HG03378 (cell line): ENCODE results near the gene AGBL4.

Experiments
- ATAC-seq: cut with Tn5 transposase; IDR thresholded peaks from one replicate; pipeline ENCODE4 v1.9.1; 2021; ENCODE audit warnings: mild to moderate bottlenecking, moderate library complexity; ENCODE audit not compliant: unreplicated experiment

The AGBL4 gene

DNA sequence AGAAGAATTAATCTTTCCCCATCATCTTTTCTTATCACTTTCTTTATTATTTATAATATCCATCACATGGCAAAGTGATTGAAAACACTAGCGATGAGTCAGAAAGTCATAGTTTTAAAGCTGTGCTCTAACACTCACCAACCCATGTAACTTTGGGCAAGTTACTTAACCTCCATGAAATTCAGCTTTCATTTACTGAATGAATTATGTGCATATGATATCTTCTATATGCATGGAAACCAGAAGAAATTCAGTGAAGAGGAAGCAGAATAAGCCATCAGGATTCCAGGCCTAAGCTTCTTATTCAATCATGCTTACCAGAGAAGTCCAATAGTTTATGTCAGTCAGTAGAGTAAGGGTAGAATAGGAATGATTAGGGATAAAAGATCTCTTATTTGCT is 300.1 kb downstream of the AGBL4 start:
- ATAC-seq, result no peak

DNA sequence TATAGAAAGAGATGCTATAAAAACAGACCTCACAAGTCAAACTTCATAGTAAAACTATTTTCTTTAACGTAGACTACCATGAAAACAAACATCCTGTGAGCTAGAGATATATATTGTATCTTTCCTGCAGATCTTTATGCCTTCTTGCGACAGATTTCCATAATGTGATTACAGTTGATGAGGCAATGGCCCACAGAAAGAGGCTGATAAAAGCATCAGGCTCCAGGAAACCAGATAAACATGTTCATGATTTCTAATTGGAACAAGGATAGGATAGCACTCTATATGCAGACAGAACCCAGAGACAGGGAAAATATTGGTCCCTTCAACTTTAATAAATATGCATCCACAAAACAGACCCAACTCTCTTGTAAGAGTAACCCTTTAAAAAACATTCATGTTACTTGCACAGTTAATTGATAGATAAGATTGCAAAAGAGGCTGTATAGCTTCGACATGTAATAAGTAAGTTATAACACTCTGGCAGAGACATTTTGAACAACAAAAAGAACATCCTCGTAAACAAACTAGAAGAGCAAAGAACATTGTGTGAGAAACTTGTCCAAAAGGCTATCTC is 329.4 kb downstream of the AGBL4 start:
- ATAC-seq, result no peak

DNA sequence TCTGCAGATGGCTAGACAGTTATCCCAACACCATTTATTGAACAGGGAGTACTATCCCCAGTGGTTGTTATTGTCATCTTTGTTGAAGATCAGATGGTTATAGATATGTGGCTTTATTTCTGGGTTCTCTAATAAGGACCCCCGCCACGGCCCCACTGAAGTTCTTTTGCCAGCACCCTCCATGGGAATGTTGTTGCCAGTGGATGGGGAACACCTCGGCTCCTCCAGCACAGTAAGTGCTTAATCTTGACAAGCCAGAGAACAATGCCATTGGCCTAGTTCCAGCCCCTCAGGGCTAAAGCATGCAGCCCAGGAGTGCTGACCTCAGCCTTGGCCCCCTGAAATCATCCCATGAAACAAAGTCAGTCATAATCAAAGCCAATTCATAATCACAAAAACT is 337.6 kb downstream of the AGBL4 start:
- ATAC-seq, result no peak

DNA sequence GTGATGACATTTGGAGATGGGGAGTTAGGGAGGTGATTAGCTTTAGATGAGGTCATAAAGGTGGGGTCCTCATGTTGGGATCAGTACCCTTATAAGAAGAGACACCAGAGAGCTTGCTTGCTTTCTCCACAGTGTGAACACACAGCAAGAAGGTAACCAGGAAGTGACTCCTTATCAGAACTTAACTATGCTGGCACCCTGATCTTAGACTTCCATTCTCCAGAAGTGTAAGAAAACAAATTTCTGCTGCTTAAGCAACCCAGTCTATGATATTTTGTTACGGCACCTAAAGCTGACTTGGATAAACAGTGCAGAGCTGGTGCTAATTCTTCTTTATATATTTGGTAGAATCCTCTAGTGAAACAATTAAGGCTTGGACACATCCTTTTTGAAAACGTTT is 346.0 kb downstream of the AGBL4 start:
- ATAC-seq, result no peak

DNA sequence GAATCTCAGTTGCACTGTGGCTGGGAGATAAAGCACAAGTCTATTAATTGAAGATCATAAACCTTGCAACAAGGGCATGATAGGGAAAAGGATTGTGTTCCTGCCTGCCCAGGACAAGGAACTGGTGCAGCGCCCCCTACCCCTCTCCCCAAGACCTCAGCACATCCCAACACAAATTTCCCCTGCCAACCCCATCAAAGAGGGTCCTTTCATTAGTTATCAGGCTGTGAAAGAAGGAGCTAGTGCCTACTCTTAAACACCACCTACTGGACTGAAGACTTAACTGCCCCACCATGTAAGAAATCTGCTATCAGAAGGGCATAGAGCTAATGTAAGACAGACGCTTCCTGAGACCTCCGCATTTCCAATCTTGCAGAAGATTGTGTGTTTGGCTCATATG is 372.6 kb downstream of the AGBL4 start:
- ATAC-seq, result no peak

DNA sequence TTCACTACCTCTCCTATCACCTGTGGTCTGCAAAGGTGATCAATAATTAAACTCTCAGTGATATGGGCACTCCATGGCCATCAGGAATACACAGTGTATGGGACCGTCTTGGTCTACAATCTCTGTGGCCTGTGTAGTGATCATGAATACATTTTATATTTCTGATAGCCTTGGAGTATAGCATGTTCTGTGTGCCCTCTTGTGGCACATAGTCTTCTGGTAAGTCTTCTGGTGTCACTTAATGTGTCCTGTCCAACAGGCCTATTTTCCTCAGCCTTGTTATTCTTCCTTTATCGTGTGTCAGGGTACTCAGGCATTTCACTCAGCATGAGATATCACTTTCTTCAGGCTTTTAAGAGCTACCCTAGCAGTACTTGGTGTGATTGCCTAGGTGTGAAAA is 393.6 kb downstream of the AGBL4 start:
- ATAC-seq, result no peak

DNA sequence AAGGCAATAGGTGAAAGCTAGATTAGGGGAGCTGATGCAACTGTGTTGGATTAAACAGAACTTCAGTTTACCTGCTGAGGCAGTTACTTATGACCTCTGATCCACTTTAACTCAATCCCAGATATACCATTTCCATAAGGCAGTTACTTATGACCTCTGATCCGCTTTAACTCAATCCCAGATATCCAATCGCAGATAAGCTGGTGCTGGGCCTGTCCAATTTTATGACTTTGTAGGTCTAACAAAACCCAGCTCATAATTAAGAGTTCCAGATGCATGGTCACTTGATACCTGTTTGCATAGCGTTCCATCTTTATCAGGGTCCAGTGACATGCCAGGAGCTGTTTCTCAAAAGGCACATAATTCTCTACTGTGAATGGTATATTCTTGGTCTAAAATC is 396.0 kb downstream of the AGBL4 start:
- no peak for ATAC-seq

DNA sequence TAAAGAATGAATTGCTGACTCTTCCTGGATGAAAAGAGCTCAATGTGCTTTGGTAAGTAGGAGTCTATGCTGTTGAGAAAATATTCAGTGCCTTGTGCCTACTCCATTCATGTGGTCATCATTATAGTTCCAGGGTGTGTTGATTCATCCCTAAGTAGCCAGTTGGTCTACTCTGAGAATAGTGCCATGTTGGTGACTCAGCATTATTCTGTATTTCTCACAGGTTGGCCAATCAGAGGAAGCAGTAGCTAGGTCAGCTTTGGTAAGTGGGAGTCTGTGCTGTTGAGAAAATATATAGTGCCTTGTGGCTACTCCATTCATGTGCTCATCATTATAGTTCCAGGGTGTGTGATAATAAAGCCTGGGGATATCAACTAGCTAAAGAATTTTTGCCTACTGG is 397.3 kb downstream of the AGBL4 start:
- ATAC-seq, result no peak

DNA sequence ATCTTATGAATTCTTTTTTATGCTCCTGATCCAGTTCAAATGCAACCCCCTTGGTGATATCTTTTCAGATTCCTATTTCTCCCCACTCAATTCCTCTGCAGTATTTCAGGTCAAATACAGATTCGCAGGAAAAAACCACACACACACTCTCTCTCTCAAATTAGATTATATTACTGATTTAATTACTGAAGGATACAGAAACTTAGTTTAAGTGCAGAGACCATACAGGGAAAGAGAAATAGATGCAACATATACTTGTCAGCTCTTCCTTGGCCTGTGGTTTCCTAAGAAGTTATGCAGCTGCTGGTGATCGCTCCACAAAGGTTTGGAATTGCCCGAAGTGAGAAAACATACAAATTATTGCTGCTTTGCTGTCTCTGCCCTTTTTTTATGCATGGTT is 400.9 kb downstream of the AGBL4 start:
- no peak for ATAC-seq

DNA sequence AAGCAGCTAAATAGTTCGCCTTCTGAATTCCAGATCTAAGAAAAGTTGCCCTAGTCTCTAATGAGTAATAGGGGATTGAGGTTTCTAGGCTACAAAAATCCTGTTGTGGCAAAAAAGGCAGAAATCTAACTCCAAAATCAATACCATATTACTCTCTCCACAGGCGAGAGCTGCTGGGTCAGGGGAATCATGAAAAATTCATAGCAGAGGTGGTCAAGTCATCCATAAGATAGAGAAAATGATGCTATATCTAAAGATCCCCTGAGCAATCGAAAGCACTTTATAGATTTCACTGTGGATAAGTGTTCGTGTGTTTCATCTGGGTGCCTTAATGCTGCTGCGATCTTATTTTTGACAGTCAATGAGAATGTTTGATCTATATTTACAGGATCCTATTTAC is 417.7 kb downstream of the AGBL4 start:
- ATAC-seq, result no peak

DNA sequence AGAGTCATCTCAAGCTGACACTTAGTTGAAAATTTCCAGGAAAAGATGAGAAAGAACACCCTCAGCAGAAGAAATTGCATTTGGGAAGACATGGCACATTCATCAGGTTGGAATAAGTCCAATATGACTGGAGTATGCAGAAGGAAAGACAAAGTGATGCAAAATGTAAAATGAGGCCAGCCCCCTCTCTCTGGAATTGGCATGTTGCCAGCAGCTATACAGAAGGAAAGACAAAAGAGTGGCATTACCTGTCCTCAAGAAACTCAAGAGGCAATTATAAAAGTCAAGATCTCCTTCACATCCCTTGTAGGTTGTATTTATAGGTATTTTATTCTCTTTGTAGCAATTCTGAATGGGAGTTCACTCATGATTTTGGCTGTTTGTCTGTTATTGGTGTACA is 426.3 kb downstream of the AGBL4 start:
- no peak for ATAC-seq

DNA sequence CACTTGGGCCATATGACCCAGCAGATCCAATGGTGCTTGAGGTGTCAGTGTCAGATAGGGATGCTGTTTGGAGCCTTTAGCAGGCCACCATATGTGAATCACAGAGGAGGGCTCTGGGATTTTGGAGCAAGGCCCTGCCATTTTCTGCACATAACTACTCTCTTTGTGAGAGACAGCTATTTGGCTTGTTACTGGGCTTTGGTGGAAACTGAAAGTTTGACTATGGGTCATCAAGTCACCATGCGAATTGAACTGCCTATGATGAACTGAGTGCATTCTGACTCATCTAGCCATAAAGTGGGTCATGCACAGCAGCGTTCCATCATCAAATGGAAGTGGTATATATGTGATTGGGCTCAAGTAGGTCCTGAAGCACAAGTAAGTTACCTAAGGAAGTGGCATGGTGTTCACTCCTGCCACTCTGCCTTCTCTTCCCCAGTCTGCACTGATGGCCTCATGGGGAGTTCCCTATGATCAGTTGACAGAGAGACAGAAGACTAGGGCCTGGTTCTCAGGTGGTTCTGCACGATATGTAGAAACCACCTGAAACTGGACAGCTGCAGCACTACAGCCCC is 447.3 kb downstream of the AGBL4 start:
- ATAC-seq, result no peak

DNA sequence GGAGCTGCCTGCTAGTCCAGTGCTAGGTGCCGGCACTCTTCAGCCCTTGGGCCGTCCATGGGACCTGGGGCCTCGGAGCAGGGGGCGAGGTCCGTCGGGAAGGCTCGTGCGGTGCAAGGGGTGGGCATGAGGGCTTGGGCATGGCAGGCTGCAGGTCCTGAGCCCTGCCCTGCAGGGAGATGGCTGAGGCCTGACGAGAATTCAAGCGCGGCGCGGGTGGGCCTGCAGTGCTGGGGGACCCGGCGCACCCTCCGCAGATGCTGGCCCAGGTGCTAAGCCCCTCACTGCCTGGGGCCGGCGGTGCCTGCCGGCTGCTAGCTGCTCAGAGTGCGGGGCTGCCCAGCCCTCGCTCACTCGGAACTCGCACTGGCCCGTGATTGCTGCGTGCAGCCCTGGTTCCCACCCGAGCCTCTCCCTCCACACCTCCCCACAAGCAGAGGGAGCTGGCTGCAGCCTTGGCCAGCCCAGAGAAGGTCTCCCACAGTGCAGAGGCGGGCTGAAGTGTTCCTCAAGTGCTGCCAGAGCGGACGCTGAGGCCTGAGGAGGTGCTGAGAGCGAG is 467.0 kb downstream of the AGBL4 start:
- no peak for ATAC-seq

DNA sequence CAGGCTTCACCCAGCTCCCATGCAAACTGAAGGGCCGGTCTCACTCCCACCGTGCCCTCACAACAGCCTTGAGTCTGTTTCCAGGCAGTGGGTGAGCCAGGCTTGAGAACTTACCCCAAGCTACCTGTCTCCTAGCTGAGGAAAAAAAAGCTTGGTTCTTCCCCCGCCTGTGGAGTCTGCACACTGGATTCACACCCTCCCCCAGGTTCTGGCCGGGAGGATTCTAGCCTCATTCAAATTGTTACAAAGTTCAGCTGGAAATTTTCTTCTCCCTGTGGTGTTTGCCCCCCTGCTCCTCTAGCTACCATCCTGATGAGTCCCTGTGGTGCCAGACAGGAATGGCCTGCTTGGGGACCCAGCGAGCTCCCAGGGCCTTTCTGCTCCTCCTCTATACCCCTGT is 471.7 kb downstream of the AGBL4 start:
- ATAC-seq, result no peak

DNA sequence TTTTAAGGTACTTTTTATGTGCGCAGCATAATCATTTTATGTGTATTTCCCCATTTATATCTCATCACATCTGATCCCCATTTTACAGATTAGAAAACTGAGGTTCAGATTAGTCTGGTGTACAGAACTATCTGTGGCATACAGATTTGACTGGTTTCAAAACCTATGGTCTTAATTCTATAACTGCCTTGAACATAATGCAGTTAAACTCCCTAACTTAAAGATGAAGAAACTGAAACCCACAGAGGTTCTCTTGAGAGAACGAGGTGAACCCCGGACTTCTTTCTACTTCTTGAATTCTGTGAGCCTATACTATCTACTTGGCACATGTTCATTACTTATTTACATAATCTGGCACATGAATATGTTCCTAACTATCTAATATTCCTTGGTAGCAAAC is 479.1 kb downstream of the AGBL4 start:
- ATAC-seq, result no peak

DNA sequence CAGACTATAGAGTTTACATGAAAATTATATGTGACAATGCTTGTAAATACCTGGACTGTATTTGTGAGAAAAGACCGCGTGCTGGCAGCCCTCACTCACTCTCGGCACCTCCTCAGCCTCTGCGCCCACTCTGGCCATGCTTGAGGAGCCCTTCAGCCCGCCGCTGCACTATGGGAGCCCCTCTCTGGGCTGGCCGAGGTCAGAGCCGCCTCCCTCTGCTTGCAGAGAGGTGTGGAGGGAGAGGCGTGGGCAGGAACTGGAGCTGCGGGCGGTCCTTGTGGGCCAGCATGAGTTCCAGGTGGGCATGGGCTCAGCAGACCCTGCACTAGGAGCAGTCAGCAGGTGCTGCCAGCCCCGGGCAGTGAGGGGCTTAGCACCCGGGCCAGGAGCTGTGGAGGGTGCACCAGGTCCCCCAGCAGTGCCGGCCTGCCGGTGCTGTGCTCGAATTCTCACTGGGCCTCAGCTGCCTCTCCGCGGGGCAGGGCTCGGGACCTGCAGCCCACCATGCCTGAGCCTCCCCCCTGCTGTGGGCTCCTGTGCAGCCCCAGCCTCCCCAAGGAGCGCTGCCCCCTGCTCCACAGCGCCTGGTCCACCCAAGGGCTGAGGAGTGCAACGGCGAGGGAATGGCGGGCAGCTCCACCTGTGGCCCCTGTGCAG is 482.5 kb downstream of the AGBL4 start:
- no peak for ATAC-seq

DNA sequence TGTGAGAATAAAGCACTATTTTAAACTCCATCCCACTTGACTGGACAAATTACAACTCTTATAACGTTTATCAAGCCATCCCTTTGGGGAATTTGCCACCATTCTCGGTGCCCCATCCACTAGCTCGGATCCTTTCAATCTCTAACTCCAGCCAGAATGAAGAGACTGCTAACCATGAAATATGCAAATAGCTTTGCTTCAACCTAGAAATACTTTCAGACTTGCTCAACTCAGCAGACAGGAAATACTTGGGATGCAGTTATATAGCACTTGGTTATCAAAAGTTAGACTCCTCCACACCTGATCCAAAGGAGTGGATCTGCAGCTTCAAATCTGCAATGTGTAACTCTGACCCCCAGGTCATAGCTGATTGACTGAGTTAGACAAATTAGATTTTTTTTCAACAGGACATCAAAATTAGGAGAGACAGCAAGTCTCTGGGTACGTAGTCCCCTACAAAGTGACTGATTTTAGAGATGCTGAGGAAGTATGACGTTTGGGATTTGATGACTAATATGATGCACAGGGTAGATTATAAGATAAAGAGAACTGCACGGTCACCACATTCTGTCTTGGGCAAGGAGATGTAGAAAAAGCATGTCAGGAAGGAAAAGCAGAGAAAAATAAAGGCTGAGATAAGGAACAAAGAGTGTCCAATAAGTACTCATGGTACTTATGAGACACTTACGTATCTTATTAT is 496.0 kb downstream of the AGBL4 start:
- no peak for ATAC-seq

DNA sequence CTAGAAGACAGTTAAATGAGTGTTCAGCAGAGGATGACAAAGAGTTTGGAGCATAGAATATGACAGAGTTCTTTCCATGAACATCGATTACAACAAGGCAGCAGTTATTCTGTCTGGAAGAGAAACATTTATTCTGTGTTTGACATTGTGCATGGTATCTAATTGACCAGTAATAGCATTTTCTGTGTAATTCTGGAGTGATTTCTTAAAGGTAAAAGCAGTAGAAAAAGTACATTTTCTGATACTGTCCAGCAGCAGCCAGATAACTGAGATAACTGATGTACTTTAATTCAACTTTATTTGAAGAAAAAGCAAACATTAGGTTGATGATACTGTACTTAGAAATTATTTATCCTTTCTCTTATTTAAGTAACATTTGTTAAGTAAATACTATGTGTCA is 497.1 kb downstream of the AGBL4 start:
- ATAC-seq, result no peak

DNA sequence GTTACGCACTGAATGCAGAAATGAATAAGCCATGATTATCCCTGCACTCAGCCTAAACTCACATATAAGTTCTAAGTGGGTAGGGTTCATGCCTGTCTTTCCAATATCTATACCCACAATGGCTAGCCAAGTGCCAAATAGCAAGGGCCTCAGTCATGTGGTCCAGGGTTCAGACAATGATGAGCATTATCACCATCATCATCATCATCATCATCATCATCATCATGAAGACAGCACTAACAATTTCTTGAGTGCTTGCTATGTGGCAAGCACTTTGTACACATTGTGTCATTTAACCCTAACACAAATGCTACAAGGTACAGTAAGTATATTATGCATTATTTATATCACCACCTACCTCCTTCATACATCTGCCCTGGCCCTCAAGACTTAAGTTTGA is 500.0 kb downstream of the AGBL4 start:
- no peak for ATAC-seq

DNA sequence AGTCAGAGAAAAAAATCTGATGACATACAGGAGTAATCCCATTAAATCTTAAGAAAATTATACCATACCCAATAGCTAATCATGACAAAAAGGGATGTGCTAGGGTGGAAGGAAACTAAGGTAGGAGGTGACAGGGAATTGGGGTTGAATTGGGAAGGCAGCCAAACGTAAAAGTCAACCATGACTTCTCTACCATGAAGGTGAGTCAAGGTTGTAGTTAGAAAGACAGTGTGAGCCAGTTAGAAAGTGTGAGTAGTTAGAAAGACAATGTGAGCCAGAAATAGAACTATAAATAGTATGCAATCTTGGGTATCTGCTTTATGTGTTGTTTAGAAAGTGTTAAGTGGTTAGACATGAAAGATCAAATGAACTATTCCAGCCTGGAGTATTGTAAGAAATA is 556.8 kb downstream of the AGBL4 start:
- ATAC-seq, result no peak

DNA sequence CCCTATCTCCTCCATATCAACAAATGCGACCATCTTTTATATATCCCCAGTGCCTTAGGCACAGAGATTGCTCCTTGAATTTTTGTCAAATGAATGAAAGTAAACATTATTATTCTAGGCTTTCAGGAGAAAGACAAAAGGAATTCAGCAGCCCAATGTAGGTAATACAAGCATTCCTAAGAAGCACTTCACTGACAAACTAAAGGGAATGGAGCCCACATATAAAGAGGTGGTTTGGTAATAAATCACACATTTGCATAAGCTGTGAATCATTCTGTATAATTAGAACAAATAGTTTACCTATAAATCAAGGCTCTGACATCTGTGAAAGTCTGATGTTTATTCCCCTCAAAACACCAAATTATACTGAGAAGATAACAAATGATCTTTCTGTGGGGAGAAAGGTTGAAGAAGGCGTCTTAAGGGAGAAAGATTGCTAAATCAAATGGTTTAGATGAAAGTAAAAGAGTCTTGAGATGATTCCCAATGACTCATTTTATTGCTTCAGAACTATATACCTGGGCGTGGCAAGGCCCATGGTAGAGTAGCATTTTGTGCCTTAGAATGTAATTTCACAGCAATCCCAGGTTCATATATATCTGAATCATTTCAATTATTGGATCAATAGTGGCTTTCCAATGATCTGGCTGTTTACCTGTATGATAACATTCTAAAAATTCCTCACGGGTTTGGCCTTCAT is 558.1 kb downstream of the AGBL4 start:
- ATAC-seq, result no peak
